ENCODE results near the gene PHETA1. TPM values are rescaled to one million over a fixed set of nuclear protein-coding genes. Genes with fewer than 3 reads are reported as not detected.

The PHETA1 gene
- polyA plus RNA-seq, 1 of the 3 experiments (the other 2 are of a cell fraction) = 7.3 TPM

DNA sequence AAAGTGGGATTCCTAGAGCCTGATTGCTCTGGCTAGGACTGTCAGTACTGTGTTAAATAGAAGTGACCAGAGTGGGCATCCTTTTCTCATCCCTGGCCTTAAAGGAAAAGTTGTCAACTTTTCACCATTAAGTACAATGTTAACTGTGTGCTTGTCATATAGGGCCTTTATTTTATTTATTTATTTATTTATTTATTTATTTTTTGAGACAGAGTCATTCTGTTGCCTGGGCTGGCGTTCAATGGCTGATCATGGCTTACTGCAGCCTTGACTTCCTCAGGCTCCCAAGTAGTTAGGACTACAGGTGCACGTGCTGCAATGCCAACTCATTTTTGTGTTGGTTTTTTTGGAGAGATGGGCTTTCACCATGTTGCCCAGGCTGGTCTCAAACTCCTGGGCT, 48.4 kb upstream of the PHETA1 start:
- CTCF ChIA-PET = no interaction called here
- DNase-seq = no peak

DNA sequence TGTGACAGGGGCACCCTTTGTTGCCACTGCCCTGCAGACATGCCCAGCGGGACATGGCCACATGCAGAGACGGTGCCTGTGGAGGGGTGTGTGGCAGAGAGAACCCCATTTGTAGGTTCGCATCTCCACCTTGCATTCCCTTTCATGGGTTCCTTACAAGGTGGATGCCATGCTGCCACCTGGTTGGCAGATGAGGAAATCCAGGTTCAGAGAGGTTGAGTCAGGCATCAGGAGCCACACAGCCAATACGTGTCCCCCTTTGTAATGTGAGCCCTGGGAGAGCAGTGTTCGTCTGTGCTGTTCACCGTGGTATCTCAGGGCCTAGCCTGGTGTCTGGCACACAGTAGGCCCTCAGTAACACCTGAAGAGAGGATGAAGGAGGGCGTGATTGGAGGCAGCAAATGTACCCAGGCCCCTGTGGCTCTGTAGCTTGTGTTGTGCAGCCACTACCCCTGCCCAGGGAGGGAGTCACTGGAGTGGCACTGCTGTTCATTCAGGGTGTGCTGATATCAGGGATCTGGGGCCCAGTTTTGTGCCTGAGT, 45.9 kb upstream of the PHETA1 start:
- peaks cover 28 to 51% of the 10 kb centered on the region in 2 experiments; a peak in 3 of 4 replicates for H3K4me1 ChIP-seq (ENCODE audit: control insufficient read depth in 1 of 2, insufficient read depth in 2 of 2, low read depth in 1 of 2, low read length in 1 of 2)
- TF ChIP-seq FOXM1 (IDR thresholded peaks at IDR 0.05; ENCODE audit: low read depth) (no peak), EZH2phosphoT487 (IDR thresholded peaks at IDR 0.05; ENCODE audit: borderline replicate concordance, low read depth) (no peak), JUND (IDR thresholded peaks at IDR 0.05) (no peak), GABPA (IDR thresholded peaks at IDR 0.05; ENCODE audit: low read depth) (no peak), RFX5 (IDR thresholded peaks at IDR 0.05; ENCODE audit: low read length) (no peak), TCF12 (IDR thresholded peaks at IDR 0.05) (no peak), FOXJ3 (CRISPR knock-in tag; IDR thresholded peaks at IDR 0.05) (no peak), GATA2 (CRISPR knock-in tag; IDR thresholded peaks at IDR 0.05) (no peak), MEF2A (IDR thresholded peaks at IDR 0.05; ENCODE audit: borderline replicate concordance, low read depth) (no peak), TAF1 (IDR thresholded peaks at IDR 0.05; ENCODE audit: borderline replicate concordance, low read depth, low read length) (no peak), RAD21 (IDR thresholded peaks at IDR 0.05; ENCODE audit: low read length) (no peak), SIN3A (IDR thresholded peaks at IDR 0.05; ENCODE audit: borderline replicate concordance, low read depth, low read length) (no peak)
- TF ChIP-seq, protein P1, sequence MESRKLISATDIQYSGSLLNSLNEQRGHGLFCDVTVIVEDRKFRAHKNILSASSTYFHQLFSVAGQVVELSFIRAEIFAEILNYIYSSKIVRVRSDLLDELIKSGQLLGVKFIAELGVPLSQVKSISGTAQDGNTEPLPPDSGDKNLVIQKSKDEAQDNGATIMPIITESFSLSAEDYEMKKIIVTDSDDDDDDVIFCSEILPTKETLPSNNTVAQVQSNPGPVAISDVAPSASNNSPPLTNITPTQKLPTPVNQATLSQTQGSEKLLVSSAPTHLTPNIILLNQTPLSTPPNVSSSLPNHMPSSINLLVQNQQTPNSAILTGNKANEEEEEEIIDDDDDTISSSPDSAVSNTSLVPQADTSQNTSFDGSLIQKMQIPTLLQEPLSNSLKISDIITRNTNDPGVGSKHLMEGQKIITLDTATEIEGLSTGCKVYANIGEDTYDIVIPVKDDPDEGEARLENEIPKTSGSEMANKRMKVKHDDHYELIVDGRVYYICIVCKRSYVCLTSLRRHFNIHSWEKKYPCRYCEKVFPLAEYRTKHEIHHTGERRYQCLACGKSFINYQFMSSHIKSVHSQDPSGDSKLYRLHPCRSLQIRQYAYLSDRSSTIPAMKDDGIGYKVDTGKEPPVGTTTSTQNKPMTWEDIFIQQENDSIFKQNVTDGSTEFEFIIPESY (IDR thresholded peaks at IDR 0.05; ENCODE audit: borderline replicate concordance, low read depth) = no peak
- TF ChIP-seq, protein P2, sequence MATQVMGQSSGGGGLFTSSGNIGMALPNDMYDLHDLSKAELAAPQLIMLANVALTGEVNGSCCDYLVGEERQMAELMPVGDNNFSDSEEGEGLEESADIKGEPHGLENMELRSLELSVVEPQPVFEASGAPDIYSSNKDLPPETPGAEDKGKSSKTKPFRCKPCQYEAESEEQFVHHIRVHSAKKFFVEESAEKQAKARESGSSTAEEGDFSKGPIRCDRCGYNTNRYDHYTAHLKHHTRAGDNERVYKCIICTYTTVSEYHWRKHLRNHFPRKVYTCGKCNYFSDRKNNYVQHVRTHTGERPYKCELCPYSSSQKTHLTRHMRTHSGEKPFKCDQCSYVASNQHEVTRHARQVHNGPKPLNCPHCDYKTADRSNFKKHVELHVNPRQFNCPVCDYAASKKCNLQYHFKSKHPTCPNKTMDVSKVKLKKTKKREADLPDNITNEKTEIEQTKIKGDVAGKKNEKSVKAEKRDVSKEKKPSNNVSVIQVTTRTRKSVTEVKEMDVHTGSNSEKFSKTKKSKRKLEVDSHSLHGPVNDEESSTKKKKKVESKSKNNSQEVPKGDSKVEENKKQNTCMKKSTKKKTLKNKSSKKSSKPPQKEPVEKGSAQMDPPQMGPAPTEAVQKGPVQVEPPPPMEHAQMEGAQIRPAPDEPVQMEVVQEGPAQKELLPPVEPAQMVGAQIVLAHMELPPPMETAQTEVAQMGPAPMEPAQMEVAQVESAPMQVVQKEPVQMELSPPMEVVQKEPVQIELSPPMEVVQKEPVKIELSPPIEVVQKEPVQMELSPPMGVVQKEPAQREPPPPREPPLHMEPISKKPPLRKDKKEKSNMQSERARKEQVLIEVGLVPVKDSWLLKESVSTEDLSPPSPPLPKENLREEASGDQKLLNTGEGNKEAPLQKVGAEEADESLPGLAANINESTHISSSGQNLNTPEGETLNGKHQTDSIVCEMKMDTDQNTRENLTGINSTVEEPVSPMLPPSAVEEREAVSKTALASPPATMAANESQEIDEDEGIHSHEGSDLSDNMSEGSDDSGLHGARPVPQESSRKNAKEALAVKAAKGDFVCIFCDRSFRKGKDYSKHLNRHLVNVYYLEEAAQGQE (IDR thresholded peaks at IDR 0.05; ENCODE audit: low read depth, low read length) = no peak
- TF ChIP-seq, protein P3, sequence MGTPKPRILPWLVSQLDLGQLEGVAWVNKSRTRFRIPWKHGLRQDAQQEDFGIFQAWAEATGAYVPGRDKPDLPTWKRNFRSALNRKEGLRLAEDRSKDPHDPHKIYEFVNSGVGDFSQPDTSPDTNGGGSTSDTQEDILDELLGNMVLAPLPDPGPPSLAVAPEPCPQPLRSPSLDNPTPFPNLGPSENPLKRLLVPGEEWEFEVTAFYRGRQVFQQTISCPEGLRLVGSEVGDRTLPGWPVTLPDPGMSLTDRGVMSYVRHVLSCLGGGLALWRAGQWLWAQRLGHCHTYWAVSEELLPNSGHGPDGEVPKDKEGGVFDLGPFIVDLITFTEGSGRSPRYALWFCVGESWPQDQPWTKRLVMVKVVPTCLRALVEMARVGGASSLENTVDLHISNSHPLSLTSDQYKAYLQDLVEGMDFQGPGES (IDR thresholded peaks at IDR 0.05; ENCODE audit: low read depth, low read length) = no peak
- peak overlapping the region in 1 of 2 experiments; percentile 87; a peak in 1 of 4 replicates for H3K27ac ChIP-seq (ENCODE audit: low read depth in 2 of 2, low read length in 1 of 2)
- H3K36me3 ChIP-seq (replicated peaks in 1 of 2; ENCODE audit: control insufficient read depth in 1 of 2, insufficient read depth in 2 of 2, low read length in 1 of 2) = peaks cover 3 to 20% of the 10 kb centered on the region in 2 experiments
- no peak for DNase-seq
- ChIA-PET CTCF (interaction anchor here (1.0 to 8.8 kb wide), 2 partner anchors 17 to 21 kb away, joined by 3 to 98 read pairs; no protein-coding TSS in a partner anchor), POLR2A (no interaction called here)
- no peaks in the 10 kb centered on the region for H3K27me3 ChIP-seq (ENCODE audit: insufficient read depth)
- 90% methylated on average over 7 of the region's 7 CpGs for WGBS (ENCODE audit: low lambda C conversion rate)
- H3K4me3 ChIP-seq (ENCODE audit: low read depth in 2 of 2, low read length in 1 of 2) = no peak overlapping the region
- H2AFZ ChIP-seq (ENCODE audit: low read depth) = no peak overlapping the region
- H3K9ac ChIP-seq = no peak overlapping the region
- H3K9me3 ChIP-seq = no peaks in the 10 kb centered on the region
- H3K9me2 ChIP-seq = no peaks in the 10 kb centered on the region
- peaks cover 52% of the 10 kb centered on the region for H4K20me1 ChIP-seq (ENCODE audit: insufficient read depth)
- no peak overlapping the region for H3K4me2 ChIP-seq
- H3K79me2 ChIP-seq (ENCODE audit: insufficient read depth) = peaks cover 100% of the 10 kb centered on the region
- peaks cover 45% of the 10 kb centered on the region for H3F3A ChIP-seq (replicated peaks; ENCODE audit: insufficient read depth)

More for the DNA sequence above, 48.4 kb upstream of the PHETA1 start:
- Histone ChIP-seq H3K9ac (no peak overlapping the region), H4K20me1 (ENCODE audit: insufficient read depth) (peaks cover 75% of the 10 kb centered on the region), H3K36me3 (replicated peaks in 1 of 2; ENCODE audit: control insufficient read depth in 1 of 2, insufficient read depth in 2 of 2, low read length in 1 of 2) (peaks cover 3 to 44% of the 10 kb centered on the region in 2 experiments), H3K4me2 (no peak overlapping the region), H3K9me2 (no peaks in the 10 kb centered on the region), H3K9me3 (no peaks in the 10 kb centered on the region), H3F3A (replicated peaks; ENCODE audit: insufficient read depth) (peaks cover 30% of the 10 kb centered on the region), H3K4me1 (ENCODE audit: control insufficient read depth in 1 of 2, insufficient read depth in 2 of 2, low read depth in 1 of 2, low read length in 1 of 2) (peaks cover 8 to 26% of the 10 kb centered on the region in 2 experiments; a peak in 3 of 4 replicates), H3K79me2 (ENCODE audit: insufficient read depth) (peaks cover 100% of the 10 kb centered on the region), H3K4me3 (ENCODE audit: low read depth in 2 of 2, low read length in 1 of 2) (no peak overlapping the region), H3K27me3 (ENCODE audit: insufficient read depth) (no peaks in the 10 kb centered on the region), H3K27ac (ENCODE audit: low read depth in 2 of 2, low read length in 1 of 2) (no peak overlapping the region), H2AFZ (ENCODE audit: low read depth) (no peak overlapping the region)
- TF ChIP-seq, protein P4, sequence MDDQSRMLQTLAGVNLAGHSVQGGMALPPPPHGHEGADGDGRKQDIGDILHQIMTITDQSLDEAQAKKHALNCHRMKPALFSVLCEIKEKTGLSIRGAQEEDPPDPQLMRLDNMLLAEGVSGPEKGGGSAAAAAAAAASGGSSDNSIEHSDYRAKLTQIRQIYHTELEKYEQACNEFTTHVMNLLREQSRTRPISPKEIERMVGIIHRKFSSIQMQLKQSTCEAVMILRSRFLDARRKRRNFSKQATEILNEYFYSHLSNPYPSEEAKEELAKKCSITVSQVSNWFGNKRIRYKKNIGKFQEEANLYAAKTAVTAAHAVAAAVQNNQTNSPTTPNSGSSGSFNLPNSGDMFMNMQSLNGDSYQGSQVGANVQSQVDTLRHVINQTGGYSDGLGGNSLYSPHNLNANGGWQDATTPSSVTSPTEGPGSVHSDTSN (IDR thresholded peaks at IDR 0.05) = no peak
- TF ChIP-seq GATA2 (CRISPR knock-in tag; IDR thresholded peaks at IDR 0.05) (no peak), TAF1 (IDR thresholded peaks at IDR 0.05; ENCODE audit: borderline replicate concordance, low read depth, low read length) (no peak), FOXM1 (IDR thresholded peaks at IDR 0.05; ENCODE audit: low read depth) (no peak)
- 98% methylated on average over 2 of the region's 2 CpGs for WGBS (ENCODE audit: low lambda C conversion rate)
- POLR2A ChIA-PET = no interaction called here
